ENCODE measurements around the gene ZACN.
A peak's percentile ranks its signal among the peaks of the same experiment; 100 is the strongest.
"Not testable (repeated sequence)": the region's sequence is repeated elsewhere in the genome, so short reads cannot be mapped to it uniquely, and the experiment has no call there.

The ZACN gene

GRCh38 chr17:76056882-76057281, 22.1 kb upstream of the ZACN start:
- DNase-seq: no peak

DNA sequence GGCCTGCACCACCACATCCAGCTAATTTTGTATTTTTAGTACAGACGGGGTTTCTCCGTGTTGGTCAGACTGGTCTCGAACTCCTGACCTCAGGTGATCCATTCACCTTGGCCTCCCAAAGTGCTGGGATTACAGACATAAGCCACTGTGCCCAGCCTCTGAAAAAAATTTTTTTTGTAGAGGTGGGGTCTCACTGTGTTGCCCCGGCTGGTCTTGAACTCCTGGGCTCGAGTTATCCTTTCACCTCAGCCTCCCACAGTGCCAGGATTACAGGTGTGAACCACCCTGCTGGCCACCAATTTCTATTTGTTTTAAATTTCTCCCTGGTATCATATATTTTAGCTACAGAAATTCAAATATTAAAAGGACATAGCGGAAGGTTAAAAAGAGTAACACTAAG, 20.7 kb upstream of the ZACN start:
- DNase-seq: not testable (repeated sequence)

- DNase-seq: no peak
Observed at GRCh38 chr17:76063875-76064546, 15.0 kb upstream of the ZACN start.

DNA sequence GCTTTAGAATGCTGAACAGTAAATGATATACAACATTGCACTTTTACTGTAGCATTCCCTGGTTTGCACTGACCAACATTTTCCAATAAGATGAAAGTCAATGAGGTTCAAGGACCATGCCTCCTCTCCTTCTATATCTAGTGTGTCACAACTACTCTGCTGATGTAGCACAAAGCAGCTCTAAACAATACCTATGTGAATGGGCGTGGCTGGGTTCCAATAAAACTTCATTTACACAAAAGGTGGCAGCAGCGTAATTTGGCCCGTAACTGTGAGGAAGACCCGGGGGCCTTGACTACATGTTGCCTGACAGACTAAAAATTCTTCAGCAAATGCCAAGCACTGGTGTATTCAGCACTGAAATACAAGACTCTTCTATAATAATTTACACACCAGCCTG, 13.2 kb upstream of the ZACN start:
- no peak for DNase-seq

DNA sequence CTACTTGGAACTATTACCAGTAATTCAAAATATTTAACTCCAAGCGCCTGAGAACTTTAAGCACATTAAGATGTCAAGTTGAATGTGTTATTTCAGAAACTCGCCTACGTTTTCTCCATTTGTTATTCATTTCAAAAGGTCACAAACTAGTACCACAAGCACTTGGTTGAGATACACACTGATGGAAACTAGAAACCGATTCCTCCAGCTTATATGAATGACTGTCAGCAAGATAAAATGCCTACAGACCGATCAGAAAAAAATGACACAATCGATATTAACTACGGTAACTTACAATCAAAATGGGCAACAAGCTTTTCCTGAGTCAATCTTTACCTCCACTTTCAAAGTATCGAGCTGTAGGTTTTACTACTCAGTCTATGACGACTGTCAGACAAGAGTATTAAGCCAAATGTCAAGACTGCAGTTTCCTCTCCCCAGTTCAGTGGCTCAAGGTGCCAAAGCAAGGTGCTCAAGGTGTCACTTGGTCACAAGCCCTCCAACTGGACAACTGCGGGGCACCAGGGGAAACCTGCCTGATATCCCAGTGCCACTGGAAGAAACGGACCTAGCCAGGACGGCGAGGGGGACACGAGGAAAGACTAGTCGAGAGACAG, 7.3 kb upstream of the ZACN start:
- no peak for DNase-seq

DNA sequence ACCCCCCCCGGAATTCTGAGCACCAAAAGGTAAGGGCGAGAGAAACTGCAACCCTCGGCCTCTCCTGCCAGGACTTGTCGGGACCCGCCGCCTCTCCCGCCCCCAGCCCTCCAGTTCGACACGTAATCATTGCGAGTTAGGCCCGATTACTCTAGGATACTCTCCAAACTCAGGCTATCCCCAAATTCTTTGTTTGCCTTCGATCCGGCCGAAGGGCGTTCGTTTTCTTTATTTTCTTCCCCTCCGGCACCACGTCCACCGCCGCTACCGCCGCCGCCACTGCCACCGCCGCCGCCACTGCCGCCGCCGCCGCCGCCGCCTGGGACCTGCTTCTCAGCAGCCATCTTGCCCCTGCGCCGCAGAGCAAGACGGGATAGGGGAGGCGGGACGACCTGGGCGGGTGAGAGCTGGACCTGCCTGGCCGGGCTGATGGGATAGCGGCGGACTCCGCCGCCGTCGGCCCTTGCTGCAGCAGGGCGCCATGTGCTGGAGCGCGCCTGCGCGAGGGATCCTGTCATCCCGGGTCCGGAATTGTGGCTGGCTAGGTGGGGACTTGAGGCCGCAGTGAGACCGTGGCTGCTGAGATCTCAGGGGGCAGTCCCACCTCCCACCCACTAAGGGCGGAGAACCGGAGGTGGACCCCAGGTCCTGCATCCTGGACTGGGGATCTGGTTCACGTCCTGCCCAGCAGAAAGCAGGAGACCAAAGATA, 6.7 kb upstream of the ZACN start, which contains the start of gene SRP68:
Gene SRP68 (minus strand): TSS at position 370 of the 711 bp plus-strand sequence. CDS start 26 bp downstream, at position 344.
- DNase-seq: peak; percentile 50 to 74 (median 64)

DNA sequence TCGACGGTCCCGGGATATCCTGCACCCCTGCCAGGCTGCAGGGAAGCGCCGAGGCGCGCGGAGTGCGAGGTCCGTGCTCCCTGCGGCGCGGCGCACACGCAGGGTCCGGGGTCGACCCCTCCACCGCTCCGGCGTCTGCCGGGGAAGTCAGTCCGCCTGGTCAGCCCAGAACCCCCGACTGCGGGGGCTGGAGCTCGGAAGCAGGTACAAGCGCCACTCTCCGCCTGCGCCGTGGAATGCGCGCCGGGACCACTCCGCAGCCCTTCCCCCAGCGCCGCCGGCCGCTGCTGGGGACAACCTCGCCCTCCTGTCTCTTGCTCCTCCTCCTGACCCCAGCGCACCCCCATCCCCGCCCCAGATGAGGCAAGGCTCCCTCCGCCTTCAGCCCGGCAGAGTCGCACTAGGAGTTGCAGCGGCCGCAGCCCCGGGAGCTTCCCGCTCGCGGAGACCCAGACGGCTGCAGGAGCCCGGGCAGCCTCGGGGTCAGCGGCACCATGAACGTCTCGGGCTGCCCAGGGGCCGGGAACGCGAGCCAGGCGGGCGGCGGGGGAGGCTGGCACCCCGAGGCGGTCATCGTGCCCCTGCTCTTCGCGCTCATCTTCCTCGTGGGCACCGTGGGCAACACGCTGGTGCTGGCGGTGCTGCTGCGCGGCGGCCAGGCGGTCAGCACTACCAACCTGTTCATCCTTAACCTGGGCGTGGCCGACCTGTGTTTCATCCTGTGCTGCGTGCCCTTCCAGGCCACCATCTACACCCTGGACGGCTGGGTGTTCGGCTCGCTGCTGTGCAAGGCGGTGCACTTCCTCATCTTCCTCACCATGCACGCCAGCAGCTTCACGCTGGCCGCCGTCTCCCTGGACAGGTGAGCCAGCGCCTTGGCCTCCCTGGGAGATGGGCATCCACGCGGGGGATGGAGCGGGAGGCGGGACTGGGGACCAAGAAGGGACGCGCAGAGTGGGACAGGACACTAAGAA, 4.3 kb upstream of the ZACN start, which contains the start of gene GALR2:
Gene GALR2 (plus strand): TSS at position 392 of the 974 bp plus-strand sequence. CDS start 103 bp downstream, at position 495.
- DNase-seq: no peak

- no peak for DNase-seq
Observed at GRCh38 chr17:76075364-76076145, 3.4 kb upstream of the ZACN start.

DNA sequence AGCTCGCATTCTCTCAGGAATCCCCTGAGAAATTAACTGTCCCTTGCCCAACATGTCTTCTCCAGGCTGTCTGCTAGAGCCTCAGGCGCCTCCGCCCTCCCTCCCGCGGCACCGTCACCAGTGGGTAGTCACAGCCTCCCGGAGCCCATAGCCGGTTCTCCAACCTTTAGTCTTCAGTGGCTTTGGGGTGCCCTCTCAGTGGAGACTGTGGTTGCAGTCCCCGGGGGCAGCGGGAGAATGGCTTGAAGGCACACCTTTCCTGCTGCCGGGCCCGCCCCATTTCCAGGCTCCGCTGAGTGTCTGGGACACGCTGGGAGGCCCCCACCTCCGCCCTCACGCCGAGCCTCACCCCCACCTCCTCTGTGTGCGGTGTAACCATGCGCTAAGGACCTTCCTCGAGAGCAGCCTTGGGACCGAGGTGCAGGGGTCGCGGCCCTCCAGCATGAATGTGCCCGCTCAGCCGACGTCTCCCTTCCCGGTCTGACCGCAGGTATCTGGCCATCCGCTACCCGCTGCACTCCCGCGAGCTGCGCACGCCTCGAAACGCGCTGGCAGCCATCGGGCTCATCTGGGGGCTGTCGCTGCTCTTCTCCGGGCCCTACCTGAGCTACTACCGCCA, 2.7 kb upstream of the ZACN start:
- no peak for DNase-seq

- peak in 2 of 4 experiments; percentile 25 to 40 for DNase-seq
Observed at GRCh38 chr17:76076765-76077583, 2.0 kb upstream of the ZACN start.

GRCh38 chr17:76077584-76078110, 1.3 kb upstream of the ZACN start:
- DNase-seq: no peak

- DNase-seq: not testable (repeated sequence)
Observed at GRCh38 chr17:76078370-76078769, 612 bp upstream of the ZACN start.

- no peak for DNase-seq
Observed at GRCh38 chr17:76079535-76079955, 563 bp downstream of the ZACN start.

DNA sequence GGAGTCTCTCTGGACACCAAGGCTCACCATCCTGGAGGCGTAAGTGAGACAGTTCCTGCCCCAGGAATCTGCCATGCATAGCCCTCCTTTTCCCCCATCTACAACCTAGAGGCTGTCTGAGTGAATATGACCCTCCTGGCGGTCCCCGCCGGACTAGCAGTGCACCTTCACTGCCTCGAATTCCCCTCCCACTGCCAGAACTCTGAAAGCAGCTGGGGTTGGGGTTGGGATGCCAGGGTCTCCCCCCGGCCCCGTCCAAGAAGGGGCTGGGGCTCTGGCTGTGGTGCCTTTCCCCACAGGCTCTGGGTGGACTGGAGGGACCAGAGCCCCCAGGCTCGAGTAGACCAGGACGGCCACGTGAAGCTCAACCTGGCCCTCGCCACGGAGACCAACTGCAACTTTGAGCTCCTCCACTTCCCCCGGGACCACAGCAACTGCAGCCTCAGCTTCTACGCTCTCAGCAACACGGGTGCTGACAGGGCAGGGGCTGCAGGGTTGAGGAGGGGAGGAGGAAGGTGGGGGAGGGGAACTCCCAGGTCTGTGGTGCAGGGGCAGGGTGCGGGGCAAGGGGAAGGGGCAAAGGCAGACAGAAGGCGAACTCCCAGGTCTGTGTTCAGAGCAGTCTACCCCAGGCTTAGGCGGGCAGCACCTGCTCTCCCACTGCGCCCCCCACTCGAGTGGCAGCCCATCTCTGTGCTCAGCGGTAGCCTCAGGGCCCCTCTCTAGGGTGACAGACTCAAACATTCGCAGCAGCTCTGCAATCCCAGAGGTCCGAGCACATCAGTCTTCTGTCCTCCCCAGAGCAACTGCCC, 1.2 kb downstream of the ZACN start:
- no peak for DNase-seq

DNA sequence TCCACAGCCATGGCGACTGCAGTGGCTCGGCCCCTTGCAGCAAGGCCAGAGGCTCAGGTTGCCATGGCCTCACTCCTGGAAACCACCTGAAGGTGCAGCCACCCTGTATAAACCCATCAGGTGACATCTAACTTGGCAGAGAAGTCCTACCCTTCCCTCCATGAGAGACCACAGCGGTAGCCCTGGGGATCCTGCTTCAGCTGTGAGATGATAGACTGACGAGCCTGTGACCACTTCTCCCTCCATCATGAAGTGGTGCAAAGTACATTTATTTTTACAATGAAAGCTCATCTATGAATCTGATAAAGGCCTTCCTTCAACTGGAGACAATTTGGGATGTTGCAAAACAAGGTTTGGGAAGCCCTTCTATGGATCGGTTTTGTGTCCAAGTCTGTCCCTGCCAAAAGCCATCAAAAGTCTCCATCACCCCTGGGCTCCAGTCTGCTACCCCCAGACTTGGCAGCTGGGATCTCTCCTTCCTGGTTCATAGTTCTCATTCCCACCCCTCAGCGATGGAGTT, 1.8 kb downstream of the ZACN start:
- no peak for DNase-seq

GRCh38 chr17:76081295-76082210, 2.6 kb downstream of the ZACN start:
- no peak for DNase-seq

- no peak for DNase-seq
Observed at GRCh38 chr17:76082326-76083251, 3.6 kb downstream of the ZACN start.

Measured in activated naive CD4-positive, alpha-beta T cell (primary cell).